ENCODE measurements around the gene ZNF148.

The ZNF148 gene

GRCh38 chr3:125202197-125202596 lies 172.9 kb downstream of the ZNF148 start:
- peak; percentile 27 for TF ChIP-seq CTCF (IDR thresholded peaks at IDR 0.05; ENCODE audit: borderline replicate concordance, control extremely low read depth, extremely low read depth, insufficient read depth, missing control alignments)
- in situ Hi-C loops (cut with MboI; ENCODE audit: low sequenced_read_pairs, unreplicated experiment): no loop called here
- no peak for DNase-seq (ENCODE audit: low spot score)

- in situ Hi-C loops (cut with MboI; ENCODE audit: low sequenced_read_pairs, unreplicated experiment): no loop called here
- TF ChIP-seq CTCF (IDR thresholded peaks at IDR 0.05; ENCODE audit: borderline replicate concordance, control extremely low read depth, extremely low read depth, insufficient read depth, missing control alignments): no peak
- DNase-seq (ENCODE audit: low spot score): peak; percentile 66
Measured at GRCh38 chr3:125200731-125201139, 174.4 kb downstream of the ZNF148 start.

GRCh38 chr3:125194849-125195601 lies 180.1 kb downstream of the ZNF148 start:
- no peak for TF ChIP-seq CTCF (IDR thresholded peaks at IDR 0.05; ENCODE audit: borderline replicate concordance, control extremely low read depth, extremely low read depth, insufficient read depth, missing control alignments)
- no peak for DNase-seq (ENCODE audit: low spot score)
- in situ Hi-C loops (cut with MboI; ENCODE audit: low sequenced_read_pairs, unreplicated experiment): no loop called here

- TF ChIP-seq CTCF (IDR thresholded peaks at IDR 0.05; ENCODE audit: borderline replicate concordance, control extremely low read depth, extremely low read depth, insufficient read depth, missing control alignments): no peak
- in situ Hi-C loops (cut with MboI; ENCODE audit: low sequenced_read_pairs, unreplicated experiment): no loop called here
- DNase-seq (ENCODE audit: low spot score): no peak
Measured at GRCh38 chr3:125194061-125194848, 180.9 kb downstream of the ZNF148 start.

- in situ Hi-C loops (cut with MboI; ENCODE audit: low sequenced_read_pairs, unreplicated experiment): no loop called here
- TF ChIP-seq CTCF (IDR thresholded peaks at IDR 0.05; ENCODE audit: borderline replicate concordance, control extremely low read depth, extremely low read depth, insufficient read depth, missing control alignments): peak; percentile 60
- DNase-seq (ENCODE audit: low spot score): peak; percentile 80
Measured at GRCh38 chr3:125192190-125193035, 182.7 kb downstream of the ZNF148 start.

- TF ChIP-seq CTCF (IDR thresholded peaks at IDR 0.05; ENCODE audit: borderline replicate concordance, control extremely low read depth, extremely low read depth, insufficient read depth, missing control alignments): no peak
- no peak for DNase-seq (ENCODE audit: low spot score)
- in situ Hi-C loops (cut with MboI; ENCODE audit: low sequenced_read_pairs, unreplicated experiment): no loop called here
Measured at GRCh38 chr3:125191730-125192129, 183.4 kb downstream of the ZNF148 start.

Measured in GM13976 (cell line).